ENCODE data around the gene CFI.

GRCh38 chr4:109698656-109699055 lies 103.1 kb downstream of the CFI start:
- TF ChIP-seq POLR2A (IDR thresholded peaks at IDR 0.05) (no peak), CTCF (IDR thresholded peaks at IDR 0.05) (no peak)
